GM12878 (cell line): ENCODE results near the gene PML. TPM values are rescaled to one million over a fixed set of nuclear protein-coding genes. Genes with fewer than 3 reads are reported as not detected.

Experiments
- ATAC-seq: fragments of 200-7000 bp; cut with Tn5 transposase; 3 replicates; pipeline ENCODE4 v1.9.1; 2020; ENCODE audit warnings: mild to moderate bottlenecking, moderate library complexity
- BruUV-seq: library from RNA; stranded (reverse); fragments of 400-500 nt; replicated peaks from 2 replicates; lab custom pipeline; 2021; lab: Mats Ljungman, UMichigan
- CTCF ChIA-PET: fragments of 300-600 bp; sonication (Branson Sonifier 250); formaldehyde crosslinking; extraction: SDS; loops from one replicate; lab custom pipeline; 2021; ENCODE audit warnings: inconsistent platforms; lab: Yijun Ruan, JAX
- POLR2A ChIA-PET: fragments of 350-600 bp; formaldehyde crosslinking; extraction: SDS; loops from one replicate; lab custom pipeline; 2021; ENCODE audit warnings: inconsistent platforms; lab: Charles Lee
- RAD21 ChIA-PET: fragments of 300-600 bp; sonication (Branson Sonifier 250); formaldehyde crosslinking; loops from one replicate; lab custom pipeline; 2023; ENCODE audit warnings: antibody characterized with exemption; ENCODE audit not compliant: unreplicated experiment; lab: Charles Lee
- SMC1A ChIA-PET: fragments of 300-600 bp; sonication (Branson Sonifier 250); formaldehyde crosslinking; loops from one replicate; lab custom pipeline; 2023; ENCODE audit not compliant: unreplicated experiment, uncharacterized antibody; lab: Charles Lee
- DNase-seq: peaks from one replicate; pipeline ENCODE4 v3.0.0-alpha.2; 2011; ENCODE audit warnings: low read depth, low spot score
- FAIRE-seq: peaks from 3 replicates; lab custom pipeline; 2011; peaks lifted over from hg19 to GRCh38; lab: Jason Lieb, UNC
- H2AFZ ChIP-seq: 2 replicates; pipeline ENCODE4 v1.6.0; 2011; ENCODE audit warnings: low read depth, low read length, control low read depth; ENCODE audit not compliant: control insufficient read depth
- H3K27ac ChIP-seq: 2 replicates; pipeline ENCODE4 v1.5.1; 2011; ENCODE audit warnings: control low read depth; ENCODE audit not compliant: control insufficient read depth, insufficient read depth
- H3K27me3 ChIP-seq, 2 experiments: replicated peaks in 1 of 2; 2 replicates each; pipeline versions ENCODE4 v1.6.0 to v1.6.1; 2011; ENCODE audit warnings: low read length in 1 of 2; ENCODE audit not compliant: control insufficient read depth in 2 of 2, insufficient read depth in 2 of 2
- H3K36me3 ChIP-seq, 2 experiments: 2 replicates each; pipeline ENCODE4 v1.5.1; 2011; ENCODE audit warnings: low read length in 1 of 2; ENCODE audit not compliant: control insufficient read depth in 2 of 2, insufficient read depth in 2 of 2
- H3K4me1 ChIP-seq: 2 replicates; pipeline ENCODE4 v1.6.1; 2011; ENCODE audit warnings: mild to moderate bottlenecking, low read length, moderate library complexity, mixed read lengths; ENCODE audit not compliant: control insufficient read depth, insufficient read depth
- H3K4me2 ChIP-seq: 2 replicates; pipeline ENCODE4 v1.6.0; 2011; ENCODE audit warnings: control low read depth; ENCODE audit not compliant: control insufficient read depth, insufficient read depth
- H3K4me3 ChIP-seq: fragments of 200-600 bp; sonication (generic); 2 replicates; pipeline ENCODE4 v1.5.1; 2016
- H3K79me2 ChIP-seq: 2 replicates; pipeline ENCODE4 v1.6.0; 2011; ENCODE audit warnings: low read length; ENCODE audit not compliant: control insufficient read depth, insufficient read depth
- H3K9ac ChIP-seq: 2 replicates; pipeline ENCODE4 v1.8.0; 2011; ENCODE audit warnings: low read length, control low read depth, mixed read lengths; ENCODE audit not compliant: control insufficient read depth, insufficient read depth
- H3K9me3 ChIP-seq: replicated peaks from 3 replicates; pipeline ENCODE4 v1.5.1; 2011; ENCODE audit warnings: mild to moderate bottlenecking, low read length; ENCODE audit not compliant: control insufficient read depth, insufficient read depth
- H4K20me1 ChIP-seq: 2 replicates; pipeline ENCODE4 v1.6.0; 2011; ENCODE audit not compliant: control insufficient read depth, insufficient read depth
- BCL3 ChIP-seq: IDR thresholded peaks from 2 replicates; pipeline ENCODE4 v1.6.1; 2011; ENCODE audit warnings: borderline replicate concordance, low read depth, mild to moderate bottlenecking, moderate library complexity, low read length; ENCODE audit not compliant: insufficient read depth, poor library complexity, severe bottlenecking
- CHD2 ChIP-seq: IDR thresholded peaks from 2 replicates; pipeline ENCODE4 v1.6.1; 2011; ENCODE audit warnings: low read depth, low read length, improper control_type of control experiment, borderline replicate concordance
- FOS ChIP-seq: IDR thresholded peaks from 3 replicates; pipeline ENCODE4 v1.6.1; 2011; ENCODE audit warnings: borderline replicate concordance; ENCODE audit not compliant: insufficient read length; ENCODE audit errors: extremely low read depth
- NFYB ChIP-seq: IDR thresholded peaks from 2 replicates; pipeline ENCODE4 v1.6.1; 2011; ENCODE audit warnings: low read depth, mild to moderate bottlenecking, low read length, improper control_type of control experiment, moderate library complexity; ENCODE audit not compliant: insufficient read depth
- RAD51 ChIP-seq: fragments of 450-650 bp; IDR thresholded peaks from 2 replicates; pipeline ENCODE4 v1.6.1; 2016; ENCODE audit warnings: moderate library complexity, mild to moderate bottlenecking, inconsistent platforms
- RB1 ChIP-seq: fragments of 450-650 bp; formaldehyde crosslinking; IDR thresholded peaks from 2 replicates; pipeline ENCODE4 v1.6.1; 2017; ENCODE audit warnings: mild to moderate bottlenecking, borderline replicate concordance
- YY1 ChIP-seq: IDR thresholded peaks from 2 replicates; pipeline ENCODE4 v1.6.1; 2011; ENCODE audit warnings: low read depth, mild to moderate bottlenecking, low read length
- ZNF217 ChIP-seq: fragments of 450-650 bp; IDR thresholded peaks from 2 replicates; pipeline ENCODE4 v1.6.1; 2017; ENCODE audit warnings: antibody characterized with exemption, mild to moderate bottlenecking
- WGBS: methylation state at CpG from one replicate; pipeline ENCODE4 v1.1.6; 2016; ENCODE audit warnings: low lambda C conversion rate; ENCODE audit not compliant: insufficient replicate concordance, insufficient coverage; ENCODE audit errors: missing lambda C conversion rate; 5-methylcytosine and 5-hydroxymethylcytosine counted together
- in situ Hi-C: fragments of 300-500 bp; cut with MboI; formaldehyde crosslinking; loops from 9 replicates; pipeline ENCODE4 v1.14.3; 2018; ENCODE audit warnings: mixed read lengths
- intact Hi-C: fragments of 100-400 bp; cut with micrococcal nuclease; formaldehyde crosslinking; loops from one replicate; pipeline ENCODE4 v1.14.2; 2022; ENCODE audit not compliant: unreplicated experiment
- polyA plus RNA-seq, 11 experiments: library from polyadenylated mRNA; depleted of rRNA in 4 of 11; unstranded in 6 of 11; stranded (reverse) in 5 of 11; fragments of >200 nt; fragmentation: Nextera tagmentation in 4 of 11; fragmentation: Illumina TruSeq in 1 of 11; extraction: Ambion mirVana in 4 of 11; extraction: Trizol in 1 of 11; gene quantifications; 1 replicate in 1 of 11; 2 replicates in 10 of 11; pipeline versions ENCODE4 v1.2.1 to v1.2.3, GENCODE V29; 2011 to 2016; ENCODE audit warnings: inconsistent platforms in 2 of 11, missing spikeins in 2 of 11, low read depth in 1 of 11
- total RNA-seq, 4 experiments: library from RNA; depleted of rRNA in 3 of 4; stranded (reverse); fragments of >200 nt in 3 of 4; fragmentation: Illumina TruSeq in 1 of 4; extraction: Trizol in 1 of 4; gene quantifications; 2 replicates each; pipeline versions ENCODE4 v1.2.1 to v1.2.3, GENCODE V29; 2013 to 2021

Gene PML
- total and polyA plus RNA-seq, 10 of the 15 experiments (the other 5 are each of a cell fraction or from before 2014, with no cell fraction given), result 8.5 to 95.5 (median 30.8) TPM

- TF ChIP-seq RAD51, result no peak
- no peak for TF ChIP-seq RB1
- no peak for TF ChIP-seq ZNF217
- TF ChIP-seq FOS, result no peak
- TF ChIP-seq CHD2, result no peak
- no peak for TF ChIP-seq NFYB
- TF ChIP-seq BCL3, result no peak
These were observed 25.2 kb downstream of the PML start (continued) for GRCh38 chr15:74019734-74020133.

- Histone ChIP-seq H4K20me1 (no peaks in the 10 kb centered on the region; the same call in 1 of the 2 replicates), H2AFZ (no peak overlapping the region), H3K79me2 (peaks cover 8% of the 10 kb centered on the region), H3K36me3 (peaks cover 34 to 38% of the 10 kb centered on the region in 2 experiments), H3K9me3 (no peaks in the 10 kb centered on the region), H3K9ac (no peak overlapping the region), H3K4me1 (no peaks in the 10 kb centered on the region), H3K4me2 (no peak overlapping the region), H3K4me3 (no peak overlapping the region), H3K27me3 (no peaks in the 10 kb centered on the region), H3K27ac (no peak overlapping the region)
- no TSS peak for BruUV-seq
- no peak for TF ChIP-seq YY1
- ATAC-seq (no peak), DNase-seq (no peak), FAIRE-seq (no peak)
- CTCF ChIA-PET, result no interaction called here
- SMC1A ChIA-PET, result no interaction called here
- in situ Hi-C loops, result no loop called here
- 96% methylated on average over 66 of the region's 66 CpGs for WGBS
- intact Hi-C loops, result no loop called here
- RAD21 ChIA-PET, result no interaction called here
- POLR2A ChIA-PET, result no interaction called here
These were observed 28.4 kb downstream of the PML start for GRCh38 chr15:74022706-74023470.
